ENCODE data around the gene PADI4. TPM values are rescaled to one million over a fixed set of nuclear protein-coding genes. Genes with fewer than 3 reads are reported as not detected.

Gene PADI4
- total RNA-seq, 1 donor from 2014 or later = 0.74 TPM

DNA sequence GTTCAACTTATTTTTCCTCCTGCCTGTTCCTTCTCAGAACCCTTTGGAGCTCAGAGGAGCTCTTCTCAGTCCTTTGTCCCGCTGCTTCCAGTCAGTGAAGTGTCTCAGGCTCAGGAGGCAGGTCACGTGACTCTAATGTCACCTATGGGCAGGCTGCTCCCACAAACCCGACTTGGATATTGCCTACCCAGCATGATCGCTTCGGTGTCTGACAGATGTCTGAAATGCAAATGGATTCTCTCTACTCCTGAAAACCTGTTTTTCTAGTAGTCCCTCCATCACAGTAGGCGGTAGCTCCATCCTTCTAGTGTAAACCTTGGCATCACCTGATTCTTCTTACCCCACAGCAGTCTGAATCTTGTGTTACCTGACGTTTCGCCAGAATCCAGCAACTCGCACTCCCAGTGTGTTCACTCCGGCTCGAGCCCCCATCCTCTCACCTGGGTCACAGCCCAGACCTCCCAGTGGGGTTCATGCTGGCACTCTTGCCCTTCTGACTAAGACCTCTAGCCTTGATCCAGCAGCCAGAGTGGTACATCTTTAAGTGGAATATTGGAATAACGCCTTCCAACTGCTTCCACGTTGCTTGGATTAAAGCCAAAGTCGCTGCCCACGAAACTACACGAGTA lies 69.4 kb downstream of the PADI4 start:
- H3K36me3 ChIP-seq = no peaks in the 10 kb centered on the region
- TF ChIP-seq, protein P1, sequence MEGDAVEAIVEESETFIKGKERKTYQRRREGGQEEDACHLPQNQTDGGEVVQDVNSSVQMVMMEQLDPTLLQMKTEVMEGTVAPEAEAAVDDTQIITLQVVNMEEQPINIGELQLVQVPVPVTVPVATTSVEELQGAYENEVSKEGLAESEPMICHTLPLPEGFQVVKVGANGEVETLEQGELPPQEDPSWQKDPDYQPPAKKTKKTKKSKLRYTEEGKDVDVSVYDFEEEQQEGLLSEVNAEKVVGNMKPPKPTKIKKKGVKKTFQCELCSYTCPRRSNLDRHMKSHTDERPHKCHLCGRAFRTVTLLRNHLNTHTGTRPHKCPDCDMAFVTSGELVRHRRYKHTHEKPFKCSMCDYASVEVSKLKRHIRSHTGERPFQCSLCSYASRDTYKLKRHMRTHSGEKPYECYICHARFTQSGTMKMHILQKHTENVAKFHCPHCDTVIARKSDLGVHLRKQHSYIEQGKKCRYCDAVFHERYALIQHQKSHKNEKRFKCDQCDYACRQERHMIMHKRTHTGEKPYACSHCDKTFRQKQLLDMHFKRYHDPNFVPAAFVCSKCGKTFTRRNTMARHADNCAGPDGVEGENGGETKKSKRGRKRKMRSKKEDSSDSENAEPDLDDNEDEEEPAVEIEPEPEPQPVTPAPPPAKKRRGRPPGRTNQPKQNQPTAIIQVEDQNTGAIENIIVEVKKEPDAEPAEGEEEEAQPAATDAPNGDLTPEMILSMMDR (IDR thresholded peaks at IDR 0.05) = no peak
- TF ChIP-seq POLR2A (IDR thresholded peaks at IDR 0.05) (no peak), POLR2AphosphoS5 (IDR thresholded peaks at IDR 0.05; ENCODE audit: insufficient read depth in 1 of 2, low read depth in 1 of 2) (no peak)
- H3K27me3 ChIP-seq = no peaks in the 10 kb centered on the region
- no peak overlapping the region for H3K27ac ChIP-seq
- intact Hi-C loops (cut with DNase I) = no loop called here
- no peaks in the 10 kb centered on the region for H3K4me1 ChIP-seq
- DNase-seq (ENCODE audit: extremely low spot score in 2 of 2) = no peak
- no peak overlapping the region for H3K4me3 ChIP-seq
- no peaks in the 10 kb centered on the region for H3K9me3 ChIP-seq

DNA sequence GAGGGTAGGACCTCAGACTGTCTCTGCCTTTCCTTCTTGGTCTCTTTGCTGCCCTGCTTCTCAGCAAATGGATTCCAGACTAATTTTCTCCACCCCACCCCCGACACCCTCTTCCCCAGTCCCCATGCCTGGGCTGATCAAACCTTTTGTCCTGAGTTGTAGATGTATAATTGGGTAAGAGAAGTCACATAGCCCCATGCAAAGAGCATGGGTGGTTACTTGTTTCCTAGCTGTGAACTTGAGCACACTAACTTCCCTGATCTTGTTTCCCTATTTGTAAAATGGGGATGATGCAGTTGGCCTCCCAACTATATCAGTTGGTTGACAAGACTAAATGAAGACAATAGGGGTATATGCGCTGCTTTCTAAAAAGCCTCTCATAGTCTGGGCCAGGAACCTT lies 73.2 kb downstream of the PADI4 start:
- no peak for TF ChIP-seq POLR2A (IDR thresholded peaks at IDR 0.05)
- TF ChIP-seq, protein P1 (IDR thresholded peaks at IDR 0.05) = no peak
- TF ChIP-seq POLR2AphosphoS5 (IDR thresholded peaks at IDR 0.05; ENCODE audit: insufficient read depth in 1 of 2, low read depth in 1 of 2) = no peak
- intact Hi-C loops (cut with DNase I) = no loop called here
- H3K36me3 ChIP-seq = no peaks in the 10 kb centered on the region

DNA sequence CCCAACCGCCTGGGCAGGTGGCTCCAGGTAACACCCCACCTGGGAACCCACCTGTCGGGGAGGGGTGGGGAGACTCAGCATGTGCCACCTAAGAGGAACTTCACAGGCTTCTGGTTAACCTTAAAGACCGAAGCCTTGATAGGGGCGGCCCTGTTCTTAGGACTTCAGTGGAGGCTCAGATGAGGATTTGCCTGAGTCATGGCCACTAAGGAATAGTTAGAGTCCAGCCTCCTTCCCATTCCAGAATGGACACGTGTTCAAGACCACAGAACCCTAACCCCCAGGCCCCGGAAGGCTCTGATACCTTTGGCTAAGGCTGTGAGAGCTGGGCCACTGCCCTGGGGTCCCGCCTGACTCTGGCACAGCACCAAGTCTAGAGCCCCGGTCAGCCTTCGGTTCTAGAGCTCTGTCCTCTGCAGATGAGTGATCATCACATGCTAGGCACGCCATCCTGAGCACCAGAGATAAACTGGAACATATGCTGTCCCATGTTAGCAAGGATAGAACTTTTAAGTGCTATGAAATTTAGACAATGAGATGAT lies 84.3 kb downstream of the PADI4 start:
- TF ChIP-seq POLR2A (IDR thresholded peaks at IDR 0.05) (no peak), POLR2AphosphoS5 (IDR thresholded peaks at IDR 0.05; ENCODE audit: insufficient read depth in 1 of 2, low read depth in 1 of 2) (no peak)
- TF ChIP-seq, protein P1 (IDR thresholded peaks at IDR 0.05) = no peak
- intact Hi-C loops (cut with DNase I) = no loop called here
- Histone ChIP-seq H3K27ac (no peak overlapping the region), H3K36me3 (no peaks in the 10 kb centered on the region), H3K4me3 (no peak overlapping the region), H3K27me3 (no peaks in the 10 kb centered on the region), H3K4me1 (no peaks in the 10 kb centered on the region), H3K9me3 (no peaks in the 10 kb centered on the region)
- DNase-seq (ENCODE audit: extremely low spot score in 2 of 2) = no peak

More for the DNA sequence above, 73.2 kb downstream of the PADI4 start:
- Histone ChIP-seq H3K4me3 (no peak overlapping the region), H3K27me3 (no peaks in the 10 kb centered on the region), H3K9me3 (no peaks in the 10 kb centered on the region), H3K4me1 (no peaks in the 10 kb centered on the region), H3K27ac (no peak overlapping the region)
- no peak for DNase-seq (ENCODE audit: extremely low spot score in 2 of 2)

DNA sequence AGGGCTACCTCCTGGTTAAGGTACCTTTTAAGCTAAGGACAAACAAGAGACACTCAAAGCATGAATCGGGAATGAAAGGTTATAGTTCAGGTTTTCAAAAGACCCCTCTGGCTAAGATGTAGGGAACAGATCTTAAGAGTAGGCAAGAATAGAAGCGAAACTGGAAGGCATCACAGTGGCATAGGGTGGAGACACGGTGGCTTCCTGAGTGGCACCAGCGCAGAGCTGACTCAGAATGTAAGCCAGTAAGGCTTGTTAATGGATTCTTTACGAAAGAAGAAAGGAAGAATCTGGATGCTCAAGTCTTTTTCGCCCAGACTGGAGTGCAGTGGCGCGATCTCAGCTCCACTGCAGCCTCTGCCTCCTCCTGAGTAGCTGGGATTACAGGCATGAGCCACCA lies 85.2 kb downstream of the PADI4 start:
- no peaks in the 10 kb centered on the region for H3K4me1 ChIP-seq
- intact Hi-C loops (cut with DNase I) = no loop called here

More for the DNA sequence above, 85.2 kb downstream of the PADI4 start:
- Histone ChIP-seq H3K36me3 (no peaks in the 10 kb centered on the region), H3K27ac (no peak overlapping the region), H3K9me3 (no peaks in the 10 kb centered on the region), H3K4me3 (no peak overlapping the region), H3K27me3 (no peaks in the 10 kb centered on the region)
- TF ChIP-seq POLR2A (IDR thresholded peaks at IDR 0.05) = no peak
- TF ChIP-seq, protein P1 (IDR thresholded peaks at IDR 0.05) = no peak
- no peak for TF ChIP-seq POLR2AphosphoS5 (IDR thresholded peaks at IDR 0.05; ENCODE audit: insufficient read depth in 1 of 2, low read depth in 1 of 2)
- no peak for DNase-seq (ENCODE audit: extremely low spot score in 2 of 2)
